Stimulated activated naive CD8-positive, alpha-beta T cell treated with anti-CD3 and anti-CD28 coated beads, Interleukin-15, Interleukin-2, amounts not matched to agents 100 ng/mL and 50 ng/mL, for 24 hours (primary cell): Measurements from ENCODE around the gene GFOD1.
"Not testable (repeated sequence)": the region's sequence is repeated elsewhere in the genome, so short reads cannot be mapped to it uniquely, and the experiment has no call there.

ENCODE experiments used
- H3K27ac Mint-ChIP-seq: one replicate; pipeline ENCODE4 v1.8.0; 2021; ENCODE audit warnings: mild to moderate bottlenecking, mixed read lengths
- H3K27me3 Mint-ChIP-seq: one replicate; pipeline ENCODE4 v1.8.0; 2021; ENCODE audit warnings: mixed read lengths
- H3K36me3 Mint-ChIP-seq: one replicate; pipeline ENCODE4 v1.8.0; 2021; ENCODE audit warnings: low read depth, mixed read lengths
- H3K4me1 Mint-ChIP-seq: one replicate; pipeline ENCODE4 v1.8.0; 2021; ENCODE audit warnings: low read depth, mixed read lengths
- H3K4me3 Mint-ChIP-seq: one replicate; pipeline ENCODE4 v1.8.0; 2021; ENCODE audit warnings: mild to moderate bottlenecking, mixed read lengths
- H3K9me3 Mint-ChIP-seq: one replicate; pipeline ENCODE4 v1.8.0; 2021; ENCODE audit warnings: mixed read lengths

GFOD1 gene

GRCh38 chr6:13436399-13437217, 50.8 kb downstream of the GFOD1 start:
- Mint-ChIP-seq H3K4me3 (peak overlapping the region; percentile 17), H3K27ac (no peak overlapping the region), H3K27me3 (no peaks in the 10 kb centered on the region), H3K36me3 (peaks cover 17% of the 10 kb centered on the region), H3K9me3 (peaks cover 8% of the 10 kb centered on the region), H3K4me1 (peaks cover 61% of the 10 kb centered on the region)

GRCh38 chr6:13435477-13436246, 51.7 kb downstream of the GFOD1 start:
- Mint-ChIP-seq H3K4me3 (peak overlapping the region; percentile 44), H3K27me3 (no peaks in the 10 kb centered on the region), H3K27ac (no peak overlapping the region), H3K9me3 (peaks cover 8% of the 10 kb centered on the region), H3K4me1 (peaks cover 70% of the 10 kb centered on the region), H3K36me3 (peaks cover 17% of the 10 kb centered on the region)

- Mint-ChIP-seq H3K27ac (no peak overlapping the region), H3K9me3 (peaks cover 8% of the 10 kb centered on the region), H3K36me3 (peaks cover 17% of the 10 kb centered on the region), H3K4me3 (no peak overlapping the region), H3K27me3 (no peaks in the 10 kb centered on the region), H3K4me1 (peaks cover 76% of the 10 kb centered on the region)
These were observed 52.6 kb downstream of the GFOD1 start for GRCh38 chr6:13434777-13435176.

- Mint-ChIP-seq H3K27ac (peak overlapping the region; percentile 66), H3K36me3 (peaks cover 17% of the 10 kb centered on the region), H3K4me1 (peaks cover 82% of the 10 kb centered on the region)
- not testable (repeated sequence) for H3K27me3 Mint-ChIP-seq, H3K9me3 Mint-ChIP-seq, H3K4me3 Mint-ChIP-seq
These were observed 53.1 kb downstream of the GFOD1 start for GRCh38 chr6:13434135-13434775.

- H3K27ac Mint-ChIP-seq, result peak overlapping the region; percentile 66
These were observed 53.7 kb downstream of the GFOD1 start for GRCh38 chr6:13433709-13434121.

GRCh38 chr6:13432526-13433184, 54.7 kb downstream of the GFOD1 start:
- H3K27ac Mint-ChIP-seq, result peak overlapping the region; percentile 82
- peak overlapping the region; percentile 44 for H3K4me3 Mint-ChIP-seq
- peaks cover 8% of the 10 kb centered on the region for H3K9me3 Mint-ChIP-seq
- peaks cover 95% of the 10 kb centered on the region for H3K4me1 Mint-ChIP-seq
- peaks cover 12% of the 10 kb centered on the region for H3K36me3 Mint-ChIP-seq
- H3K27me3 Mint-ChIP-seq, result no peaks in the 10 kb centered on the region

More at GRCh38 chr6:13433709-13434121, 53.7 kb downstream of the GFOD1 start:
- Mint-ChIP-seq H3K9me3 (peaks cover 8% of the 10 kb centered on the region), H3K4me3 (no peak overlapping the region), H3K36me3 (peaks cover 17% of the 10 kb centered on the region), H3K27me3 (no peaks in the 10 kb centered on the region), H3K4me1 (peaks cover 87% of the 10 kb centered on the region)

GRCh38 chr6:13431861-13432465, 55.4 kb downstream of the GFOD1 start:
- H3K4me3 Mint-ChIP-seq, result peak overlapping the region; percentile 75
- no peaks in the 10 kb centered on the region for H3K27me3 Mint-ChIP-seq
- peaks cover 8% of the 10 kb centered on the region for H3K9me3 Mint-ChIP-seq
- peaks cover 10% of the 10 kb centered on the region for H3K36me3 Mint-ChIP-seq
- H3K4me1 Mint-ChIP-seq, result peaks cover 95% of the 10 kb centered on the region
- peak overlapping the region; percentile 89 for H3K27ac Mint-ChIP-seq

- Mint-ChIP-seq H3K27ac (peak overlapping the region; percentile 89), H3K9me3 (peaks cover 8% of the 10 kb centered on the region), H3K4me3 (peak overlapping the region; percentile 75), H3K27me3 (no peaks in the 10 kb centered on the region), H3K36me3 (peaks cover 10% of the 10 kb centered on the region), H3K4me1 (peaks cover 95% of the 10 kb centered on the region)
These were observed 56.2 kb downstream of the GFOD1 start for GRCh38 chr6:13431059-13431656.

GRCh38 chr6:13429406-13429753, 58.0 kb downstream of the GFOD1 start:
- Mint-ChIP-seq H3K36me3 (peaks cover 7% of the 10 kb centered on the region), H3K27ac (peak overlapping the region; percentile 99), H3K4me1 (peaks cover 94% of the 10 kb centered on the region), H3K27me3 (no peaks in the 10 kb centered on the region), H3K4me3 (peak overlapping the region; percentile 36), H3K9me3 (peaks cover 7% of the 10 kb centered on the region)

- no peaks in the 10 kb centered on the region for H3K27me3 Mint-ChIP-seq
- peaks cover 2% of the 10 kb centered on the region for H3K36me3 Mint-ChIP-seq
- peak overlapping the region; percentile 56 for H3K4me3 Mint-ChIP-seq
- peak overlapping the region; percentile 99 for H3K27ac Mint-ChIP-seq
- peaks cover under 1% of the 10 kb centered on the region for H3K9me3 Mint-ChIP-seq
- peaks cover 88% of the 10 kb centered on the region for H3K4me1 Mint-ChIP-seq
These were observed 58.6 kb downstream of the GFOD1 start for GRCh38 chr6:13428583-13429405.

- Mint-ChIP-seq H3K27me3 (no peaks in the 10 kb centered on the region), H3K4me3 (peak overlapping the region; percentile 56), H3K36me3 (peaks cover 6% of the 10 kb centered on the region), H3K9me3 (no peaks in the 10 kb centered on the region), H3K4me1 (peaks cover 88% of the 10 kb centered on the region), H3K27ac (peak overlapping the region; percentile 99)
These were observed 59.4 kb downstream of the GFOD1 start for GRCh38 chr6:13427801-13428582.

GRCh38 chr6:13427316-13427715, 60.1 kb downstream of the GFOD1 start:
- H3K9me3 Mint-ChIP-seq, result no peaks in the 10 kb centered on the region
- H3K27ac Mint-ChIP-seq, result peak overlapping the region; percentile 99
- H3K4me1 Mint-ChIP-seq, result peaks cover 83% of the 10 kb centered on the region
- no peak overlapping the region for H3K4me3 Mint-ChIP-seq
- H3K36me3 Mint-ChIP-seq, result peaks cover 6% of the 10 kb centered on the region
- no peaks in the 10 kb centered on the region for H3K27me3 Mint-ChIP-seq
